ENCODE measurements around the gene PCID2. TPM values are rescaled to one million over a fixed set of nuclear protein-coding genes. Genes with fewer than 3 reads are reported as not detected.

Gene PCID2
- total RNA-seq, 2 experiments from 2014 or later, result 58.9 to 66.2 TPM

DNA sequence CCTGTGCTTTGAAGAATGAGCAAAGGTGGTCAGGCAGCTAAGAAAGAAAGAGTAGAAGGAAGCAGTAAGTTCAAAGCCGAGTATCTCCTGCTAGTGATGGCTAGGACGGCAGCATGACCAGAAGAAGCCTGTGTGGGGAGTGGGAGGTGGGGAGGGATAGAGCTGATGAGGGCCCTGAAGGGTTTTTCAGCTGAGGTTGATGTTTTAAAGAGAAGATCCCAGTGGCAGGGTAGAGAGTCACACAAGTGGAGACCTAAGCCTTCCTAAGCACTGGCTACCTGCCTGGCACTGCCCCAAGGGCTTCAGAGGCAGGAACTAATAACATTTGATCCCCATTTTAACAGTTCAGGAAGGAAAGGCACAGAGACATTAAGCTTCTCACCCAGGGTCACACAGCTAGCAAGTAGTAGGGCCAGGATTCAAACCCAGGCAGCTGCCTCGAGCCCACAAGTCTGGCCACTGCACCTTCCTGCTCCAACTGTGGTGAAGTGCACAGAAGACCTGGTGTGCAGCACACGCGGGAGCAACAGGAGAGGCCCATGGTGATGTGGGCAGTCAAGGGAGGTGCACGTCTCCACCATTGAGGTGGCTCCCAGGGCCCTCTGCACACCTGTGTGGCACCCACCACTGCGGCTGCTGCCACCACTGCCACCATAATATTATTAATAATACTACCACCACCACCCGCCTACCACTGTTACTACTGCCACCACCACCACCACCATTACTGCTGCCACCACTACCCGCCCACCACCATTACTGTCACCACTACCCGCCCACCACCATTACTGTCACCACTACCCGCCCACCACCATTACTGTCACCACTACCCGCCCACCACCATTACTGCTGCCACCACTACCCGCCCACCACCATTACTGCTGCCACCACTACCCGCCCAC, 23.1 kb upstream of the PCID2 start:
- ChIA-PET POLR2A (no interaction called here), CTCF (no interaction called here)
- no peak for DNase-seq
- no peaks in the 10 kb centered on the region for H3K27me3 Mint-ChIP-seq
- peaks cover 59% of the 10 kb centered on the region for H3K36me3 Mint-ChIP-seq (ENCODE audit: low read depth)
- no peaks in the 10 kb centered on the region for H3K4me1 Mint-ChIP-seq
- H3K4me3 Mint-ChIP-seq, result no peak overlapping the region
- no peak overlapping the region for H3K27ac Mint-ChIP-seq
- no peaks in the 10 kb centered on the region for H3K9me3 Mint-ChIP-seq

DNA sequence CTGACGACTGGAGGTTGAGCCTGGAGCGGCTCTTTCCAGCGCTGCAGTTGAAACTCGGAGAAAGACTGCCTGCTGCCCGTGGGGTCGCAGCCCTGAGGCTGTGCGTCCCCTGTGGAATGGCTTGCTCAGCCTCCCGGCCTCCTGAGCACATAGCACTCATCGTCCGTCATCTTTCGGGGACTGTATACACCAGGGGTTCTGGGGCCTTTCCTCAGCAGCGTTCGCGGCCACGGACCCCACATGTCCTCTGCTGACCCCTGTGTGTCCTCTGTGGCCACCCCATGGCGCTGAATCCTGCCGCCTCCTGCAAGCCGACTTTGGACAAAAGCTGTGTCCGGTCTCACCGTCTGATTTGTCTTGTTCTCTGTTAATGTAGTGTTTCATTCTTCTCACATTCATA, 21.3 kb upstream of the PCID2 start:
- no peak overlapping the region for H3K4me3 Mint-ChIP-seq
- H3K9me3 Mint-ChIP-seq, result no peaks in the 10 kb centered on the region
- CTCF ChIA-PET, result interaction anchor here (0.9 kb wide), 1 partner anchor 9 kb away, joined by 3 read pairs; no protein-coding TSS in a partner anchor
- H3K27me3 Mint-ChIP-seq, result no peaks in the 10 kb centered on the region
- H3K4me1 Mint-ChIP-seq, result no peaks in the 10 kb centered on the region
- POLR2A ChIA-PET, result no interaction called here
- H3K36me3 Mint-ChIP-seq (ENCODE audit: low read depth), result peaks cover 59% of the 10 kb centered on the region
- no peak overlapping the region for H3K27ac Mint-ChIP-seq
- no peak for DNase-seq

DNA sequence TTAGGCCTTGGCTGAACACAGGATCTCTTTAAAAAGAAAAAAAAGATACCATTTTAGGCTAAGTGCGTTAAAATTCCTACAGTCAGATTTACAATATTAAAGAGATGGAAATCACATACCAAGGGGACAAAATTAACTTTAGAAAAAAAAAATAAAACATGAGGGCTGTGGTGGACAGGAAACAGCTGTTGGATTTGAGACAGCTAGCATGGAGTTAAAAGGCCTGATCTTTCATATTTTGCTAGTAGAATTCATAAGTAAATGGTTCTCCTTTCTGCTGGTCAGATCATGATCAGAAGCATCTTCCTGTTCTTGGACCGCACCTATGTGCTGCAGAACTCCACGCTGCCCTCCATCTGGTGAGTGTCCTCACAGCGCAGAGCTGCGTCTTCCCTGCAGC, 20.7 kb upstream of the PCID2 start:
- no peak for DNase-seq
- ChIA-PET POLR2A (interaction anchor here (0.7 kb wide), 1 partner anchor 9 kb away, joined by 3 read pairs; no protein-coding TSS in a partner anchor), CTCF (no interaction called here)
- Mint-ChIP-seq H3K27ac (no peak overlapping the region), H3K27me3 (no peaks in the 10 kb centered on the region), H3K36me3 (ENCODE audit: low read depth) (peaks cover 61% of the 10 kb centered on the region), H3K4me3 (no peak overlapping the region), H3K4me1 (no peaks in the 10 kb centered on the region), H3K9me3 (no peaks in the 10 kb centered on the region)

DNA sequence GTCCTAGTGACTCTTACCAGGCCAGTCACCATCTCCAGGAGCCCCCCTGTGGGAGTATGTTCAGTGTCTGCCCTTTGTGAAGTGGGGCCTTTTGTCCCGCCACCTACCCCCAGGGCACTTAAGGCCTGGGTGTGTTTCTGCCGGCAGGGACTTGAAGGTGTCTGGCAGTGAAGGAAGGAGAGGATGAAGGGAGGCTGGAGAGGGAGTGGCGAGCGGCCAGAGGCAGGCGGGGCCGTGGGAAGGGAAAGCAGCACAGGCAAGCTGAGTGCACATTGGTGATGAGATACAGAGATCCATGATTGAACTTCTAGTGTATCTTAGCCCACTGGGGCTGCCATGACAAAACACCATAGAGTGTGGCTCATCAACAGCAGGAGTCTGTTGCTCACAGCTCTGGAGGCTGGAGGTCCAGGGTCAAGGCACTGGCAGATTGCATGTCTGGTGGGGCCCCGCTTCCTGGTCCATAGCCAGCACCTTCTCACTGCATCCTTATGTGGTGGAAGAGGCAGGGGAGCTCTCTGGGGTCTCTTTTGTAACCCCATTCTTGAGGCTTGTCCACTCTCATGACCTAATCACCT, 18.5 kb upstream of the PCID2 start:
- Mint-ChIP-seq H3K4me3 (no peak overlapping the region), H3K27ac (no peak overlapping the region), H3K9me3 (no peaks in the 10 kb centered on the region), H3K4me1 (peaks cover 14% of the 10 kb centered on the region), H3K36me3 (ENCODE audit: low read depth) (peaks cover 55% of the 10 kb centered on the region), H3K27me3 (no peaks in the 10 kb centered on the region)
- ChIA-PET CTCF (no interaction called here), POLR2A (no interaction called here)
- no peak for DNase-seq

DNA sequence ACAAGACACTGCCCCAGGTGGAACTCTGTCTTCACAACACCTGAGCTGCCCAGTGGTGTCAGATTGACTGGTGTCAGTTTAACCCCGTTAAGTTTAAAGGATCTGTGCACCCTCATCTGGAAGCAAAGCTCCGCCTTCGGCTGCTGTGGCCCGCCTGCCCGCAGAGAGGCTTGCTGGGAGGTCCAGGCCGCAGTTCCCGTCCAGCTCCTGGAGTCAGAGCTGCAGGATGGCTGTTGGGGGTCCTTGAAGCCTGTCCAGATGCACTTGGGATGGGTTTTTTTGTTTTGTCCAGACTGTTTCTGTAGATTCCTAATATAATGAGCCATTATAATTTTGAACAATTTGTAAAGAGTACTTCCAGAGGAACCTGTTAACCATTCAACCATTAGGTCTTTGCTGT, 17.0 kb upstream of the PCID2 start:
- Mint-ChIP-seq H3K4me1 (peaks cover 19% of the 10 kb centered on the region), H3K27ac (no peak overlapping the region), H3K4me3 (no peak overlapping the region), H3K36me3 (ENCODE audit: low read depth) (peaks cover 55% of the 10 kb centered on the region), H3K27me3 (no peaks in the 10 kb centered on the region), H3K9me3 (no peaks in the 10 kb centered on the region)
- ChIA-PET CTCF (interaction anchor here (0.9 kb wide), 1 partner anchor 13 kb away, joined by 3 read pairs; no protein-coding TSS in a partner anchor), POLR2A (interaction anchor here (1.8 kb wide), 1 partner anchor 16 kb away, joined by 6 read pairs; the partner anchor contains the start of gene CUL4A)
- no peak for DNase-seq

DNA sequence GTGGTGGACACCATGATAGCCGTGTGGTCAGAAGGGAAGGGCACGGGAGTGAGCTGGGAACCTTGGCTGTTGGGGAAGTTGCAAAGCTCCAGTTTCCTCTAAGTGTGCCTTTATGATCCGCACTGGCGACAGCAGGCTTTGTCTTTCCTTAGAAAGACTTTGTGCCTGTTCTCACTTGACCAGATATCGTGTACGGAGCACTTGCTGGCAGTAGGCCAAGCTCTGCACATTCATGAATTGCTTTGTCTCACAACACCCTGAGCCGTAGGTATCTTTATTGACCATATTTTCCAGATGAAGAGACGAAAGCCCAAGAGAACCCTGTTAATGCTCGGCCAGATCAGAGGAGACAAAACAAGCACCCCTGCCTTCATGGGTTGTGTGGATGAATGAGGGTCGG, 16.0 kb upstream of the PCID2 start:
- POLR2A ChIA-PET, result interaction anchor here (1.0 to 1.8 kb wide), 2 partner anchors 15 to 62 kb away, joined by 4 to 6 read pairs; partner anchors contain the start of gene CUL4A

DNA sequence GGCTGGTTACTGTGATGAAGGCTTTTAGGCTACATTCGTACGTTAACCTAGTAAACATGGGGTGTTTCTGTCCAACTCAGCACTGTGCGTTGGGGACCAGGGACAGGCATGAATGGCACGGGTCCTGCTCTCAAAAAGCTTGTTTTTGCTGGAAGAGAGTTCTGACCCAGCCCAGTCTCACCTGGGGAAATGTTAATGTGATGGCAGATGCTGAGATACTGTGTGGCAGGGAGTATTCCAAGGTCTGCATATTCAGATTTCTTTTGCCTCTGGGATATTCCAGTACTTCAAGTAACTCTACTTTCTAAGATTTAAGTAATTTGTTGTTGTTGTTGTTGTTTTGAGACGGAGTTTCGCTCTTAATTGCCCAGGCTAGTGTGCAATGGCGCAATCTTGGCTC, 14.6 kb upstream of the PCID2 start:
- H3K4me1 Mint-ChIP-seq, result peaks cover 19% of the 10 kb centered on the region
- H3K27me3 Mint-ChIP-seq, result no peaks in the 10 kb centered on the region
- ChIA-PET POLR2A (no interaction called here), CTCF (interaction anchor here (1.3 kb wide), 1 partner anchor 15 kb away, joined by 5 read pairs; no protein-coding TSS in a partner anchor)
- no peak overlapping the region for H3K27ac Mint-ChIP-seq
- H3K36me3 Mint-ChIP-seq (ENCODE audit: low read depth), result peaks cover 49% of the 10 kb centered on the region
- no peak for DNase-seq
- no peaks in the 10 kb centered on the region for H3K9me3 Mint-ChIP-seq
- no peak overlapping the region for H3K4me3 Mint-ChIP-seq

More for the DNA sequence above, 16.0 kb upstream of the PCID2 start:
- H3K9me3 Mint-ChIP-seq, result no peaks in the 10 kb centered on the region
- peaks cover 19% of the 10 kb centered on the region for H3K4me1 Mint-ChIP-seq
- H3K27me3 Mint-ChIP-seq, result no peaks in the 10 kb centered on the region
- no peak overlapping the region for H3K27ac Mint-ChIP-seq
- no peak overlapping the region for H3K4me3 Mint-ChIP-seq
- peaks cover 55% of the 10 kb centered on the region for H3K36me3 Mint-ChIP-seq (ENCODE audit: low read depth)
- CTCF ChIA-PET, result interaction anchor here (1.3 kb wide), 1 partner anchor 14 kb away, joined by 5 read pairs; no protein-coding TSS in a partner anchor
- DNase-seq, result no peak

DNA sequence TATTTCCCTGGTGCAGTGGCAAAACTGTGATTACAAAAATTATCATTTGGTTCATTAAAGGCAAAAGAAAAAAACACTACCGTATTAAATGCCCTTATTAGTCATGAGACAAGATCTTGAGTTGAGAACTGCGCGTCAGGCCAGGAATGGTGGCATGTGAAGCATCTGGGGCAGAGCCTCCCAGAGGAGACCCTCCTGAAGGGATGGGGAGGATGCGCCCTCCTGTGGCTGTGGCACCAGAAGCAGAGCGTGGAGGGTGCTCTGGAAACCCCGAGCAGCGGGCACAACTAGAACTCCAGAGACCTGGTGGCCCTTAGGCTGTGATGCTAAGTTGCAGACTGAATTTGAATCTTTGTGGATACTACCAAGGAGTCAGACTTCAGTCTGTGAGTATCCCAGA, 12.4 kb upstream of the PCID2 start:
- H3K27me3 Mint-ChIP-seq, result no peaks in the 10 kb centered on the region
- peaks cover 38% of the 10 kb centered on the region for H3K36me3 Mint-ChIP-seq (ENCODE audit: low read depth)
- peaks cover 21% of the 10 kb centered on the region for H3K4me1 Mint-ChIP-seq
- no peaks in the 10 kb centered on the region for H3K9me3 Mint-ChIP-seq
- ChIA-PET CTCF (no interaction called here), POLR2A (no interaction called here)
- H3K4me3 Mint-ChIP-seq, result no peak overlapping the region
- no peak for DNase-seq
- no peak overlapping the region for H3K27ac Mint-ChIP-seq

DNA sequence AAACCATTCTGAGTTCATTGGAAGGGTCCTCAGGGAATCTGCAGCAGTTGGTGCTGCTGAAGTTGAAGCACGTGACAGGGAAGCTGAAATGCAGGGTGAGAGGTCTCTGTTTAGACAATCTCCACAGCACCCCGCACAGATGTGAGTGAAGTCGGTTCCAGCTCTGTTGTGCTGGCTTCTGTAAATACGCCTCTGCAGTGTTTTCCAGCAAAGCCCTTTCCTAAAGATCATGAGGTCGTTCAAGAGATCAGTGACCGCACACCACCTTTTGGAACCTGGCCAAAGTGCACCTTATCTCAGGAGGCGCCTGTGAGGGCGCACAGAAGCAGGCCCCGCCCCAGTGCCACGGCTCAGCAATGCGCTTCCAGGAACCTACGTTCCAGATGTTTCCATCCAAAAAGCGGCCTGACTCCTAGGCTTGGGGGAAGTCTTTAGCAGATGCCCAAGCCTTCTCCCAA, 11.7 kb upstream of the PCID2 start:
- POLR2A ChIA-PET, result no interaction called here
- H3K27ac Mint-ChIP-seq, result no peak overlapping the region

DNA sequence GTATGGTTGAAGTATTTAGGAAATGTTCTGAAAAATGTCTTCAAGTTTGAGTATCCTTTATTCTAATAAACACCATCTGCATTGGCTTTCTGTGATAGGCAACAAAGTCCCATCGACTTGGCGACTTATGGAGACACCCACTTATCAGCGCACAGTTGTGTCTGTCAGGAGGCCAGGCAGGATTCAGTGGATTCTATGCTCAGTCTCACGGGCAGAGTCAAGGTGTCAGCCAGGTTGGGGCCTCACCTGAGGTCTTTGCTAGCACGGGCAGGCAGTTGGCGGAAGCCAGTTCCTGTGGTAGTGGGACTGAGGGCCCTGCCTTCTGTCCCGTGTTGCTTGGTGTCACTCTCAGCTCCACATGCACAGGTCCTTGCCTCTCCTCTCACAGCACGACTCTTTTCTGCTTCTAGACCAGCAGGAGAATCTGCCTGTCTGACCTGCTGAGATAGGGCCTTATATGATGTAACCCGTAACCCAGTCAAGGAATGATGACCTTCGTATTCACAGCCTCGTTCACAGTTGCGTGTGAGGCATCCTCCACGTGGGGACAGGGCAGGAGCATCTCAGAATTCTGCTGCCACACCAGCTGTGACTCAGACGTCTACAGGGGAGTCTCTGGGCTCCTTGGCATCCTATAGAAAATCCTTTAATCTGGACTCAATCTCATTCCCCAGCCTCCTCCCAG, 10.9 kb upstream of the PCID2 start:
- no peak overlapping the region for H3K27ac Mint-ChIP-seq
- CTCF ChIA-PET, result interaction anchor here (1.4 kb wide), 1 partner anchor 10 kb away, joined by 3 read pairs; the partner anchor contains the start of gene CUL4A
- POLR2A ChIA-PET, result interaction anchor here (2.8 kb wide), 1 partner anchor 11 kb away, joined by 11 read pairs; the partner anchor contains the start of genes CUL4A and PCID2
- H3K4me3 Mint-ChIP-seq, result no peak overlapping the region
- H3K4me1 Mint-ChIP-seq, result peaks cover 21% of the 10 kb centered on the region
- DNase-seq, result no peak
- H3K9me3 Mint-ChIP-seq, result no peaks in the 10 kb centered on the region
- no peaks in the 10 kb centered on the region for H3K27me3 Mint-ChIP-seq
- H3K36me3 Mint-ChIP-seq (ENCODE audit: low read depth), result peaks cover 30% of the 10 kb centered on the region

More for the DNA sequence above, 11.7 kb upstream of the PCID2 start:
- Mint-ChIP-seq H3K36me3 (ENCODE audit: low read depth) (peaks cover 38% of the 10 kb centered on the region), H3K4me1 (peaks cover 21% of the 10 kb centered on the region), H3K27me3 (no peaks in the 10 kb centered on the region), H3K4me3 (no peak overlapping the region), H3K9me3 (no peaks in the 10 kb centered on the region)
- no peak for DNase-seq
- CTCF ChIA-PET, result no interaction called here

DNA sequence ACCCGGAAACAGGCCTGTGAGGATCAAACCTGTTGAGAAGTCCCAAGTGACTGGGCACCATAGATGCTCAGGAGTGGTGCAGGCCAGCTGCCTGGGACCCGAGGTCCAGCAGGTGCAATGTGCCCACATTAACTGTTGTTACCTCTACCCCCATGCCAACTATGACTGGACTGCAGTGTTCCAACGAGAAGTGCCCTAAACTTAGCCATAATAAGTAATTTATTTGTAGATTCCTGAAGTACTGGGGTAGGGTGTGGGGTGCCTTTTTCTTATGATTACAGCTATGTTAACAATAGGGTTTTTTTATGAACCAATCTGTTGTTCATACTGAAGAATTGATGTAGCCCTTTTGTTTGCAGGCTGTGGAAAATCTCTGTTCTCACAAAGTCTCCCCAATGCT, 10.1 kb upstream of the PCID2 start:
- Mint-ChIP-seq H3K9me3 (no peaks in the 10 kb centered on the region), H3K36me3 (ENCODE audit: low read depth) (peaks cover 33% of the 10 kb centered on the region), H3K27me3 (no peaks in the 10 kb centered on the region), H3K4me3 (no peak overlapping the region), H3K4me1 (peaks cover 25% of the 10 kb centered on the region), H3K27ac (no peak overlapping the region)
- ChIA-PET CTCF (interaction anchor here (1.4 kb wide), 1 partner anchor 9 kb away, joined by 3 read pairs; the partner anchor contains the start of gene CUL4A), POLR2A (interaction anchor here (2.8 kb wide), 1 partner anchor 10 kb away, joined by 11 read pairs; the partner anchor contains the start of genes CUL4A and PCID2)
- no peak for DNase-seq

DNA sequence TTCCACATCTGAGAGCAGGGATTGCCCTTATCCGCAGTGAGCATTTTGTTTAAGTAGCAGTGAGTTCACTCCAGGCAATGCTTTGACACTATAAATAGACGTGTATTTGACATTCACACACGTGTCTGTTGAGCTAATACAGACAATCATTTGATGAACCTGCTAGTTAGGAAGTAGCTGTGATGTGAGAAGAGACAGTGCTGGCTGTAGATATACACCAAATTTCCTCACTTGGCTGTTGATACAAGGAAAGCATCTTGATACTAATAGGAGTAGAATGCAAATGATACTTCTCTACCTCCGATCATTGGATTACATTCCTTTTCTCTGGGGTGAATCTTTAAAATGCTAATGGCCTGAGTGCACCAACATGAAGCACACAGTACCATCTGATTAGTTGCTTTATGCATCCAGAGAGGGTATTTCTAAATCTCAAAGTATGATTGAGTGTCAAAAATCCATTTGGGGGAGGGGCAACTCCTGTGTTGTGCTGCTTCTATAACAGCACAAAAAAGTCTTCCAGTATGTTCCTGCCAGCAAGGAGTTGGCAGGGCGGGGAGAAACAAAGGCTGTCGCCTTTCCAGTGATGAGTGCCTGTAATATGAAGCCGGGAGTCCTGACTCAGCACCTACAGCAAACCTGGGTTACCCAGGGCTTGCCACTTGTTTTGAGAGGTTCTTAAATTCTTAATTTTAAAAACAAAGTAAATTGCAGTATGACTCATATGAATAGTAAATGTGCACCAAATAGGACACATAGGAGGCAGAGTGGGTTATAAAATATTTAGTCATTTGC, 8.0 kb upstream of the PCID2 start:
- Mint-ChIP-seq H3K27ac (no peak overlapping the region), H3K9me3 (peaks cover 2% of the 10 kb centered on the region), H3K4me3 (no peak overlapping the region), H3K4me1 (peaks cover 29% of the 10 kb centered on the region), H3K36me3 (ENCODE audit: low read depth) (peaks cover 29% of the 10 kb centered on the region), H3K27me3 (no peaks in the 10 kb centered on the region)
- ChIA-PET POLR2A (no interaction called here), CTCF (no interaction called here)
- DNase-seq, result no peak

All from activated CD4-positive, alpha-beta memory T cell treated with anti-CD3 and anti-CD28 coated beads, Interleukin-2, amount 10 ng/mL, durations not matched to agents 7 days and 5 days (primary cell).